ENCODE data around the gene TUBGCP5. TPM values are rescaled to one million over a fixed set of nuclear protein-coding genes. Genes with fewer than 3 reads are reported as not detected.

TUBGCP5 gene
- total and polyA plus RNA-seq, 2 experiments from 2014 or later, result 12.0 to 21.7 TPM

- no peak for TF ChIP-seq NANOG (IDR thresholded peaks at IDR 0.05; ENCODE audit: borderline replicate concordance)
- no peak for TF ChIP-seq EZH2 (IDR thresholded peaks at IDR 0.05; ENCODE audit: low read depth, unreplicated experiment)
Measured at GRCh38 chr15:22969489-22969888, 69.9 kb downstream of the TUBGCP5 start (continued).

GRCh38 chr15:22968366-22968765 lies 71.0 kb downstream of the TUBGCP5 start:
- H3K9me3 Mint-ChIP-seq, result no peaks in the 10 kb centered on the region; the same call in 2 of the 3 replicates
- Histone ChIP-seq H3K4me1 (ENCODE audit: insufficient read depth) (peaks cover 8% of the 10 kb centered on the region; the same call in 1 of the 2 replicates), H3K27me3 (ENCODE audit: insufficient read depth) (no peaks in the 10 kb centered on the region), H3K36me3 (ENCODE audit: insufficient read depth) (no peaks in the 10 kb centered on the region), H3F3A (replicated peaks; ENCODE audit: low read depth) (no peaks in the 10 kb centered on the region), H3K4me2 (peak overlapping the region; percentile 31; the same call in 1 of the 2 replicates), H3K9me2 (ENCODE audit: insufficient read depth) (no peaks in the 10 kb centered on the region), H4K20me1 (replicated peaks; ENCODE audit: insufficient read depth) (peaks cover 16% of the 10 kb centered on the region), H3K4me3 (no peak overlapping the region), H2AFZ (no peak overlapping the region), H3K27ac (ENCODE audit: low read depth) (no peak overlapping the region), H3K79me2 (replicated peaks; ENCODE audit: insufficient read depth) (peaks cover 96% of the 10 kb centered on the region)
- ATAC-seq, result no peak
- H3K36me3 Mint-ChIP-seq (ENCODE audit: low read depth), result peaks cover 8% of the 10 kb centered on the region; the same call in 2 of the 3 replicates
- peaks cover 10% of the 10 kb centered on the region for H3K27me3 Mint-ChIP-seq (ENCODE audit: insufficient read depth, low read depth, poor library complexity)
- H3K4me3 Mint-ChIP-seq, result no peak overlapping the region
- no peak overlapping the region for H3K27ac Mint-ChIP-seq
- no peak for TF ChIP-seq EZH2 (IDR thresholded peaks at IDR 0.05; ENCODE audit: low read depth, unreplicated experiment)
- no peak for TF ChIP-seq CREB1 (CRISPR knock-in tag; IDR thresholded peaks at IDR 0.05; ENCODE audit: low read depth)
- no peak for TF ChIP-seq POLR2AphosphoS5 (IDR thresholded peaks at IDR 0.05; ENCODE audit: low read depth)
- peaks cover 21% of the 10 kb centered on the region for H3K4me1 Mint-ChIP-seq
- no peak for DNase-seq (ENCODE audit: low spot score)

- Histone ChIP-seq H3K36me3 (ENCODE audit: insufficient read depth) (no peaks in the 10 kb centered on the region), H3K4me3 (no peak overlapping the region), H3K4me1 (ENCODE audit: insufficient read depth) (peaks cover 8% of the 10 kb centered on the region; the same call in 1 of the 2 replicates), H3K4me2 (no peak overlapping the region), H3K9me2 (ENCODE audit: insufficient read depth) (no peaks in the 10 kb centered on the region), H3F3A (replicated peaks; ENCODE audit: low read depth) (no peaks in the 10 kb centered on the region), H4K20me1 (replicated peaks; ENCODE audit: insufficient read depth) (peaks cover 19% of the 10 kb centered on the region; the same call in 1 of the 2 replicates), H2AFZ (no peak overlapping the region), H3K27ac (ENCODE audit: low read depth) (peak overlapping the region; percentile 63; the same call in 1 of the 2 replicates), H3K27me3 (ENCODE audit: insufficient read depth) (no peaks in the 10 kb centered on the region), H3K79me2 (replicated peaks; ENCODE audit: insufficient read depth) (peaks cover 98% of the 10 kb centered on the region)
- H3K4me1 Mint-ChIP-seq, result peaks cover 21% of the 10 kb centered on the region
- peaks cover 10% of the 10 kb centered on the region for H3K27me3 Mint-ChIP-seq (ENCODE audit: insufficient read depth, low read depth, poor library complexity)
- ATAC-seq (no peak), DNase-seq (ENCODE audit: low spot score) (no peak)
- peaks cover 12% of the 10 kb centered on the region for H3K36me3 Mint-ChIP-seq (ENCODE audit: low read depth)
- H3K9me3 Mint-ChIP-seq, result no peaks in the 10 kb centered on the region
- no peak overlapping the region for H3K4me3 Mint-ChIP-seq
- H3K27ac Mint-ChIP-seq, result no peak overlapping the region; the same call in 1 of the 2 replicates
- no peak for TF ChIP-seq EZH2 (IDR thresholded peaks at IDR 0.05; ENCODE audit: low read depth, unreplicated experiment)
- TF ChIP-seq ZNF462 (CRISPR knock-in tag; IDR thresholded peaks at IDR 0.05), result no peak
- no peak for TF ChIP-seq ETS1 (IDR thresholded peaks at IDR 0.05)
- no peak for TF ChIP-seq JUNB (IDR thresholded peaks at IDR 0.05; ENCODE audit: unreplicated experiment)
- TF ChIP-seq NANOG (IDR thresholded peaks at IDR 0.05; ENCODE audit: borderline replicate concordance), result no peak
- TF ChIP-seq POLR2AphosphoS5 (IDR thresholded peaks at IDR 0.05; ENCODE audit: low read depth), result no peak
- TF ChIP-seq EZH2phosphoT487 (IDR thresholded peaks at IDR 0.05; ENCODE audit: unreplicated experiment), result no peak
- no peak for TF ChIP-seq CTCF (conservative IDR thresholded peaks at IDR 0.05; ENCODE audit: low read depth in 2 of 2)
- TF ChIP-seq ZNF331 (CRISPR knock-in tag; IDR thresholded peaks at IDR 0.05; ENCODE audit: low read depth), result no peak
Measured at GRCh38 chr15:22967084-22967770, 72.1 kb downstream of the TUBGCP5 start.
